EH (cell line): Measurements from ENCODE around the gene ALPI.

Source experiments
- DNase-seq: peaks from one replicate; pipeline ENCODE4 v3.0.0-alpha.2; 2015; ENCODE audit warnings: low read depth

Gene ALPI

DNA sequence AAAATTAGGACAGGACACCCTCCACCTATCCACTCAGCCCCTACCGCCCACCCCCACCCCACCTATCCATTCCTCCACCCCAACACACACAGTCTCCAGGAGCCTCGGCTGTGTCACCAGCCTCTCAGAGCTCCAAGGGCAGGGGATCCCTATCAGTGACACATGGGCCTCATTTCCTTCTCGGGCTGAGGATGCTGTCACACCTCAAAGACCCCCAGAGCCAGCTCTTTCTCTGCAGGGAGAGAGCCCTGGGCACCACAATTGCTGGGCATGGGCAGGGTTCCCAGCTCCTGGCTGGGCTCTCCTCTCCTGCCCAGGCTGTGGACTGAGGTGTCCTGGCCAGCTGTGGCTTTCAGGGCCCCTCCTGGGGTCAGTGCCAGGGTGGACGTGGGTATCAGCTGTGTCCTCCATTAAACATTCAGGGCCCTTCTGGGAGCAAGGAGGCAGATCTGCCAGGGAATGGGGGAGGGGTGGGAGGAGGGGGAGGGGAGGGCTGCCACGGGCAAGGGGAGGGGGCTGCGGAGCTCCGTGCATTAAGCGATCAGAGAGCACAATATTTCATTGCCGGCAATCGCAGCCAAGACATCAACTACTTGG, 45.9 kb downstream of the ALPI start:
- DNase-seq: no peak

DNA sequence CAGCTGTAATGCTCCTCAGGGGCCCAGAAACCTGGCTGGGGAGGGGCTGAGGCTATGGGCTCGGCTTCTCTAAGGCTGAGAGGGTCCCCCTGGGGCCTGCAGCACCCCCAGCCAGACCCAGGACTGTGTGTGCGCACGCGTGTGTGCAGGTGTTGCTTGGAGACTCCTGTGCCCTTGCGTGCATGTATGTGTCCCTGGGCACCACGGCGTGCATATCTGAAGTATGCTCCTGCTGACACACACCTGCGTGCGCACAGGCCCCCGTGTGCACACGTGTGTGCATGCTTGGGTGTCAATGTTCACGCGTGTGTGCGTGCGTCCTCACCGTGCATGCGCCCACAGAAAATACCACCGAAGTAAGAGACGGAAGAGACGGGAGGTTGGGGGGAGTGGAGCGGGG, 46.6 kb downstream of the ALPI start:
- no peak for DNase-seq

DNA sequence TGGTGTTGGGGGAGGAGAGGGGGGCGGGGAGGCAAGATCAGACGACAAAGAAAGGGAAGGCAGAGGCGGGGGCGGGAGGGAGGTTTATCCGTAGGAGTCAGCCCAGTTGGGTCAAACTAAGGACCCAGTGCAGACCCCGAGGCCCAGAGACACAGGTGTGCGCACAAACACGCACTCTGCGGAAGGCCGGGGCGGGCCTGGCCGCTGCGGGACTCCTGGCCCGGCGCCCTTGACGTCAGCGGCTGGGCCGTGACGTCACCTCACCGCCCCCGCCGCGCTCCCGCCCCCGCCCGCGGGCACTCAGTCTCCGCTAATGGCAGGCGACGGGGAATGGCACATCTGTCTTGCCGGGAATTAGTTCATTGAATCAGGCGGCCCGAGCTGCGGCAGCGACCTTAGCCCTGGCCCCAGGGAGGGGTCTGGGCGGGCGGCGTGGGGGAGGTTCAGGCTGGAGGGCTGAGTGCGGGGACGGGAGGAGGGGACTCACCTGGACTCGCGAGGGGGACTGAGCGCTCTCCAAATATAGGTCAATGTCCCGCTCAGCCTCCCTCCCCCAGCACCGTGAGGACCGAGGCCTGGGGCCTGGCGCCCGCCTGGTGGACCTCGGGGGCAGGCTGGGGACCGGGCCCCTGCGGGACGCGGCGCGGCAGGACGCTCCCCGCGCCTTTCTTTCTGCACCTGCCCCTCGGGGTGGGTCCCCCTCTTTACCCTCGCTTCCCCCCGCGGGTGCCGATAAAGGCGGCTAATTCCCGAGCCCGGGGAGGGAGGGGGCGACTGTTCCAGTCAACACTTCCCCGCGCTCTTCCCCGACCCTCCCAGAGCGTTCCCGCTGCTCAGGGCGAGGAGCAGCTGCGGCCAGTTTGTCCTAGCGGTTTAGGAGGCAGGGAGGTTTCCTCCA, 47.2 kb downstream of the ALPI start:
- peak; percentile 12 for DNase-seq

DNA sequence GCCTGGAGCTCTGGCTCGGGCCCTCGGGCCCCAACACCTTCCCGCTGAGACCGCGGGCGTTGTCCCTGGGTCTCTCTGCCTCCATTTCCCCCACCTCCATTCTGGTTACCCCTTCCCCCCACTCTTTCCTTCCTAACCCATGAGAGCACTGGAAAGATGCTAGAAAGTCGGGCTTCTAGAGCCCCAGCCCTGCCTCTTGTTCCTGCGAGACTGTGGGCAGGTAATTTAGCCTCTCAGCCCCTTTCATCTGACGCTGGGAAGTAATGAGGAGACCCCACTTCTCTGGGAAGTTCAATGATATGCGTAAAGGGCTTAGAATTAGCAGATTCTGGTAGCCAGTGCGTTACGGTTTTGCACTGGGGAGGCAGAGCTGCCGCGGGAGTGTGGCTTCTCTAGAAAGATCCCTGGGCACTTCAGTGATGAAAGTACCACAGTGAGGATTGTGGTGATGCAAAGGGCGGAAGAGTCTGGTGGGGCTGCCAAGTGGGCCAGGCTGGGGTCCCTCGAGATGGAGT, 47.9 kb downstream of the ALPI start:
- no peak for DNase-seq

DNA sequence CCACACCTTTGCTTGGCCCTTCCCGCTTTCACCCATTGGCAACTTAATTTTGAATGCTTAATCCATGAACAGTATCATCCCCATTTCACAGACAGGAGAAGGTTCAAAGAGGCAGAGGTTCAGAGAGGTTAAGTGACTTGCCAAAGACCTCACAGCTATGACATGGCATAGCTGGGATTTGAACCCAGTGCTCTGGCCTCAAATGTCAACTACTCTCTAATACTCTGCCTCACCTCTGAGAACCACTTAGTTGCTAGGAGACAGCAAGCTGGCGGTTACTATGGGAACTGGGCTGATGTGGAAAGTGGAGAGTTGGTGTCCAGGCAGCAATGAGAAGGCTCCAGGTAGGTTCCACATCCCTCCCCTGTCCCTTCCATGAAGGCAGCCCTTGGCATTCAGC, 48.5 kb downstream of the ALPI start:
- no peak for DNase-seq

DNA sequence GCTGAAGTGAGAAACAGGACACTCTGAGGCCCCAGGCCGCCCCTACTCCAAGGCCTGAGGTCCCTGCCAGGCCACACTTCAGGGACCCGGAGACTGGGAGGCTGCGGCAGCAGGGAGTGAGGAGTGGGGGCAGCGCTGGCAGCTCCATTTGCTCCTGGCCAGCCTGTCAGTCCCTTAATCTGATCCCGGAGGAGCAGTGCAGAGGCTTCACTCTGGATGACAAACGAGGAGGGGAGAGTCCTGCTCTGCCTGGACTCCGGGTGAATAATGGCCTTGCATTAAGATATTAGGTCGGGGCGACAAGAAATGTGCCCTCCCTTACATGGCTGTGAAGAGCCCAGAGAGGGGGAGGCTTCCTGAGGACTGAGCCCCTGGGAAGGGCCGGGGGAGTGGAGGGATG, 49.9 kb downstream of the ALPI start:
- no peak for DNase-seq

DNA sequence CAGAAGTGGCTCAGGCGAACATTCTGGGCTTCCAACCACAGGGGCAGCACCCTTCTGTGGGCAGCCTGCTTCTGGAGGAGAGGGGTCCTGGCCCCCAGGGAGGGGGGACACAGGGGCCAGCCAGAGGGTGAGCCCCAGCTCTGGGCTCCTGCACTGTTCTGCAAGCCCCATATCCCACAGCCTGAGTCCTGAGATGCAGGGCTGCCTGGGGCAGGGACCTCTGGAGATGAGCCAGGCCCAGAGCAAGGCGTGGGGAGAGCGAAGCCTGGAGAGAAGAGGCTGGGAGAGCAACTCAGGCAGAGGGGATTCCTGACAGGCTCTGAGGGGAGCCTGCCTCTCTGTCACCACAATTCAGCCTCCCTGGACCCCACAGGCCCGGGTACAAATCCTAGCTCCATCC, 50.8 kb downstream of the ALPI start:
- DNase-seq: no peak

DNA sequence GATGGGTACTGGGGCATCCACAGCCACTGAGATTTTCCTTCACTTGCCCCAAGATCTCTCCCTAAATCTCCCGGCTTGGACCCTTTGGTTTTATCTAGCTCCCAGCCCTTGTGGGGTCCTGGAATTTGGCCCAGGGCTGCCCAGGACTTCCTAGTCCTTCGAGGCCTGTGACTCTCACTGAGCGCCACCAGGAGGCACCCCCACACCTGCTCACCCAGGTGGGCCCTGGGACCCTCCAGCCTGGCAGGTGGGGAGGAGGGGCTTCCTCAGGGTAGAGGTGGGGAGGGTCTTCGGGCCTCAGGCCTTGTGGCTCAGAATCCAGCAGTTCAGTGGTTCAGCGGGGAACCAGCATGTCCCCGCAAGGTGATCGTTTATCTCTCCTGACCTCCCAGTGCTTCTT, 52.3 kb downstream of the ALPI start:
- no peak for DNase-seq
